Cardiac fibroblast (primary cell): ENCODE measurements around the gene NASP.
A peak's percentile ranks its signal among the peaks of the same experiment; 100 is the strongest.

ENCODE experiments used
- DNase-seq, 2 donors: peaks; one replicate each; pipeline versions ENCODE4 v3.0.0 to v3.0.0-alpha.2; 2010; ENCODE audit warnings: low read depth in 2 of 2
- H3K4me3 ChIP-seq, 2 donors: replicated peaks in 1 of 2; 1 replicate in 1 of 2; 2 replicates in 1 of 2; pipeline ENCODE4 v1.5.1; 2011; ENCODE audit warnings: low read depth in 2 of 2, low read length in 2 of 2, mild to moderate bottlenecking in 2 of 2, moderate library complexity in 1 of 2
- TF ChIP-seq, protein P1 (sequence below): IDR thresholded peaks from one replicate; pipeline ENCODE4 v1.5.1; 2011; ENCODE audit warnings: low read depth, mild to moderate bottlenecking, low read length, inconsistent platforms

Gene NASP, protein sequence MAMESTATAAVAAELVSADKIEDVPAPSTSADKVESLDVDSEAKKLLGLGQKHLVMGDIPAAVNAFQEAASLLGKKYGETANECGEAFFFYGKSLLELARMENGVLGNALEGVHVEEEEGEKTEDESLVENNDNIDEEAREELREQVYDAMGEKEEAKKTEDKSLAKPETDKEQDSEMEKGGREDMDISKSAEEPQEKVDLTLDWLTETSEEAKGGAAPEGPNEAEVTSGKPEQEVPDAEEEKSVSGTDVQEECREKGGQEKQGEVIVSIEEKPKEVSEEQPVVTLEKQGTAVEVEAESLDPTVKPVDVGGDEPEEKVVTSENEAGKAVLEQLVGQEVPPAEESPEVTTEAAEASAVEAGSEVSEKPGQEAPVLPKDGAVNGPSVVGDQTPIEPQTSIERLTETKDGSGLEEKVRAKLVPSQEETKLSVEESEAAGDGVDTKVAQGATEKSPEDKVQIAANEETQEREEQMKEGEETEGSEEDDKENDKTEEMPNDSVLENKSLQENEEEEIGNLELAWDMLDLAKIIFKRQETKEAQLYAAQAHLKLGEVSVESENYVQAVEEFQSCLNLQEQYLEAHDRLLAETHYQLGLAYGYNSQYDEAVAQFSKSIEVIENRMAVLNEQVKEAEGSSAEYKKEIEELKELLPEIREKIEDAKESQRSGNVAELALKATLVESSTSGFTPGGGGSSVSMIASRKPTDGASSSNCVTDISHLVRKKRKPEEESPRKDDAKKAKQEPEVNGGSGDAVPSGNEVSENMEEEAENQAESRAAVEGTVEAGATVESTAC

DNA sequence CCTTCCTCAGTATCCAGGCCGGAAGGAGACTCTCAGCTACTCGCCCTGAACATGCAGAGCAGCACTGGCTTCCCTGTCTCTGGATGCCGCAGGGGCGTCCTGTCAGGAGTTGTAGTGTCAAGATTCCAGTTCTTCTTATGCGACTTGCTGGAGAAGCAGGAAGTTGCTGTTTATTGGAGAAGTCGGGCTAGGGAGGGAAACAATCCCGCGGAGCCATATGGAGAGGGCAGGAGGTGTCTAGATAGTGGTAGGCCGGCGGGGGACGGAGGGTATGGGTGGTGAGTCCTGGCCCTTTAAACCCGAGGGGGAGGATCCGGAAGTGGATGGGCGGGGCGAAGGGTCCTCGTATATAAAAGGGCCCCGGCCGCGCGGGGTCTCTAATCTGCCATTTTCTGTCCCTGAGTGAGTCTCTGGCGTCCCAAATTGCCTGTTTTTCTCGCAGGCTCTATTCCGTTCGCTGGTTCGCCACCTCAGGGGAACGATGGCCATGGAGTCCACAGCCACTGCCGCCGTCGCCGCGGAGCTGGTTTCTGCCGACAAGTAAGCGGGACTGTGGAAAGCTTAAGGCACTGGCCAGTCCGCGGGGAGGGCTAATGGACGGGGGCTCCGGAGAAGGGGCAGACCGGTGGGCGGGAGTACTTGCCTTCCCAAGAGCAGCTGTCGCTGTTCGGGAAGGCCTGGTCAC, at the start of gene NASP:
Gene NASP, plus strand, starts transcription at position 376 of the 685 bp plus-strand sequence. Its CDS starts 106 bp downstream, at position 482.
- TF ChIP-seq, protein P1, sequence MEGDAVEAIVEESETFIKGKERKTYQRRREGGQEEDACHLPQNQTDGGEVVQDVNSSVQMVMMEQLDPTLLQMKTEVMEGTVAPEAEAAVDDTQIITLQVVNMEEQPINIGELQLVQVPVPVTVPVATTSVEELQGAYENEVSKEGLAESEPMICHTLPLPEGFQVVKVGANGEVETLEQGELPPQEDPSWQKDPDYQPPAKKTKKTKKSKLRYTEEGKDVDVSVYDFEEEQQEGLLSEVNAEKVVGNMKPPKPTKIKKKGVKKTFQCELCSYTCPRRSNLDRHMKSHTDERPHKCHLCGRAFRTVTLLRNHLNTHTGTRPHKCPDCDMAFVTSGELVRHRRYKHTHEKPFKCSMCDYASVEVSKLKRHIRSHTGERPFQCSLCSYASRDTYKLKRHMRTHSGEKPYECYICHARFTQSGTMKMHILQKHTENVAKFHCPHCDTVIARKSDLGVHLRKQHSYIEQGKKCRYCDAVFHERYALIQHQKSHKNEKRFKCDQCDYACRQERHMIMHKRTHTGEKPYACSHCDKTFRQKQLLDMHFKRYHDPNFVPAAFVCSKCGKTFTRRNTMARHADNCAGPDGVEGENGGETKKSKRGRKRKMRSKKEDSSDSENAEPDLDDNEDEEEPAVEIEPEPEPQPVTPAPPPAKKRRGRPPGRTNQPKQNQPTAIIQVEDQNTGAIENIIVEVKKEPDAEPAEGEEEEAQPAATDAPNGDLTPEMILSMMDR, result peak; percentile 10
- H3K4me3 ChIP-seq, result peak within 1 kb of the TSS; percentile 87 to 100
- DNase-seq, result peak; percentile 85 to 86

DNA sequence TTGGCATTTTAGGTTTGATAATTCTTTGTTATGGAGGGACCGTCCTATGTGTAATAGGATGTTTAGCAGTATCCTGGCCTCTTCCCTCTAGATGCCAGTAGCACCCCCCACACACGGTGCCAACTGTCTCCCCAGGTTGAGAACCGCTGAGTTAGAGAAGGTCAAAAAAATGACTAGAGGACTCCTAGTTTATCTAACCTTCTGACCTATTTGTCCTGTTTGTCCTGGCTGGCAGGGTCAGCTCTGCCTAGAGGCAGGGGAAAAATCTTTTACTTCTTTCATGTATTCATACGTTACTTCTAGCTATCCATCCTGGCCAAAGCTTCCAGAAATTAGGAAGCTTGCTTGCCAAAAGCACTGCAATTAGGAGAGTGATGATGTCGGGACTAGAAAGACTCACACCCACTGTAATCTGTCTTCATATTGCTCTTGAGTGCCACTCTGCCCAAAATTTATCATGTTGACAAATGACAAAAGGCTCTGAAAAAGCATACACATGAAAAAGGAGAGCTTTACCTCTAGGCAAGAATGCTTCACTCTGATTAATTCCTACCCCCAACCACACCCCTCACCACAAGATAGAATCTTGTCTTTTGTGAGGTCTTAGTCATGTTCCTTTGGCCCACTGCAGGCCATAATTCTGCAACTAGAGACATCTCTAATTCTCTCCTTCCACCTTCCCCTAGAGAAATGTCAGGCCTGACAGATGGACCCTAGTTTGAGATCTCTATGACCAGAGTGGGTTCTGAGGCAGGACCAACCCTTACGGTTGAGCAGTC, 47.7 kb upstream of the NASP start:
- TF ChIP-seq, protein P1, result no peak
- no peak for DNase-seq
- H3K4me3 ChIP-seq, result no peak overlapping the region

DNA sequence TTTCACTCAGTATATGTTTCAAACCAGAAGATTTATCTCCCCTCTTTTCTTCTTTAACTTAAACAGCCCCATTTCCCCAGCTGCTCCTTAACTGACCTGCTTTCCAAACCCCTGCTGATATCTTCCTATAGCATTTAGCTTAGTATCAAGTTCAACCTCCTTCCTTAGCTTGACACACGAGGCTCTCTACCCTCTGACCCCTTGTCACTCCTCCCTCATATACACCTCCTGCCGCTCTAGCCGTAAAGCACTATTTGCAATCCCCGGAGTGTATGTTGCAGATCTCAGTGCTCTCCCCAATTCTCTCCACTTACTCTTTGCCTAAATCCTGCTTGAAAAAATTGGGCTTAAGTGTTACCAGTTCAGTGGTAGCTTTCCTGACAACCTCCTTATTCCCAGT, 47.0 kb upstream of the NASP start:
- TF ChIP-seq, protein P1, result no peak
- no peak overlapping the region for H3K4me3 ChIP-seq
- no peak for DNase-seq

DNA sequence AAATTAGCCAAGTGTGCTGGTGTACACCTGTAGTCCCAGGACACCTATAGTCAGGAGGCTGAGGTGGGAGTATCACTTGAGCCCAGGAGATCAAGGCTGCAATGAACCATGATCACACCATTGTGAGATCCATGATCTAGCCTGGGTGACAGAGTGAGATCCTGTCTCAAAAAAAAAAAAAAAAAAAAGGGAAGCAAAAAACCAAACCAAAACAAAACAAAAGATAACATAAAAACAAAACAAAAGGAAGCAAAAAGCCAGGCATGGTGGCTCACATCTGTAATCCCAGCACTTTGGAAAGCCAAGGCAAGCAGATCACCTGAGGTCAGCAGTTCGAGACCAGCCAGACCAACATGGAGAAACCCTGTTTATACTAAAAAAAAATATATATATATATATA, 42.6 kb upstream of the NASP start:
- no peak for DNase-seq

DNA sequence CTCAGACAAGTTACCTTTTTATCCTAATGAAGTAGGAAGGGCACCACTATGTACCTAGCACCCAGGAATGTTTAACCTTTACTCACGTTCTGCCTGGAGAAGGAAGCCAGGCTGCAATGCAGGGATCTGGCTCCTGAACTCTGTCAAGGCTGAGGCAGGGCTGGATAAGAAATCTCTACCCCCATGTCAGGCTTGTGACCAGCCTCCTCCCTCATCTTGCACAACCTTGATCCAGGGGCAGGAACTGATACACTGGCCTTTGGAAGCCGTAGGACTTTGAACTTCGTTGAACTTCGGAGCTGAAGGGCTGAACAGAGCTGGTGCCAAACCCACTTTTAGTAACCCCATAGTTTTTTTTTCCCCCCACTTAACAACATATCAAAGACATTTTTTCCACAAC, 41.2 kb upstream of the NASP start:
- TF ChIP-seq, protein P1, result no peak
- DNase-seq, result no peak
- no peak overlapping the region for H3K4me3 ChIP-seq

More for the DNA sequence above, 42.6 kb upstream of the NASP start:
- H3K4me3 ChIP-seq, result no peak overlapping the region
- TF ChIP-seq, protein P1, result no peak
